ENCODE results near the gene ARHGAP28.
"Not testable (repeated sequence)": the region's sequence is repeated elsewhere in the genome, so short reads cannot be mapped to it uniquely, and the experiment has no call there.

The ARHGAP28 gene

DNA sequence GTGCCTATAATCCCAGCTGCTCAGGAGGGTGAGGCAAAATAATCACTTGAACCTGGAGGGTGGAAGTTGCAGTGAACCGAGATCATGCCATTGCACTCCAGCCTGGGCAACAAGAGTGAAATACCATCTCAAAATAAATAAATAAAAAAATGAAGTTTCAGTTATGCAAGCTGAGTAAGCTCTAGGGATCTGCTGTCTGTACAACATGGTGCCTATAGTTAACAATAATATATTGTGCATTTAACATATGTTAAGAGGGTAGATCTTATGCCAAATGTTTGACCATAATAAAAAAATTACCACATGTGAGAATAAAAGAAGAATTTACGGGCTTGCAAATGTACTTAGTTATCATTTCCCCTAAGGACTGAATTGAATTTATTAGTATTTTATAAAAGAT, 208.9 kb downstream of the ARHGAP28 start:
- not testable (repeated sequence) for DNase-seq

DNA sequence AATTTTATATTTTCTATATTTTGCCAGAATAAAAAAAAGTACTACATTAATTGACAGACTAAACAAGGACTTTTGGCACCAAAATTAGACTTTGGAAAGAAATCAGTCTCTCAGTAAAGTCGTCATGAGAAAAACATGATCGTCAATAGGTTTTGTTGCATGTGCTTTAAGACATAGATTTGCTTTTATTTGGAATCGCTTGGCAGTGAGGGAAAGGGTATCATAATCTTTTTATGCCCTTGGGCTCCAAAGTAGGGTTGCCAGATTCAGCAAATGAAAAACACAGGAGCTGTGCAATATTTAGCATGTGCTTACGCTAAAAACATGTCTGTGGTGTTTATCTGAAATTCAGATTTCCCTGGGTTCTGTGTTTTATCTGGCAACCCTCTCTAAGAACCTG, 210.5 kb downstream of the ARHGAP28 start:
- no peak for DNase-seq

DNA sequence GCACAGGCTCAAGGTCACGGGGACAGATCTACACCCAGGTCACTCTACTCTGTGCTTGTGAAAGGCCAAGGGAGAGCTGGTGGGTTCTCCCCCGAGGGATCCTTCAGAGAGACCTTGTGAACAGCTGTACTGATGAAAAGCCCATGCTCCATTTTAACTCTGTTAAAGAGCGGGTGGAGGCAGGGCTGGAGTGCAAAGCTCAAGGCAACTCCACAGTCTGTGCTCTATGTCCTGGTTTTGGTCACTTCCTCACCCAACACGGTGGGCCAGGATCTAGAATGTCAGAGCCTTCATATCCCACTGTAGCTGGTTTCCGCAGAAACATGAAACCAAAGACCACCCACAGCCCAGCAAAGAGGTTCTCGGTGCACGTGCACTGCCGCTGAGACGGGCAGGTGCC, 210.9 kb downstream of the ARHGAP28 start:
- DNase-seq, result no peak

DNA sequence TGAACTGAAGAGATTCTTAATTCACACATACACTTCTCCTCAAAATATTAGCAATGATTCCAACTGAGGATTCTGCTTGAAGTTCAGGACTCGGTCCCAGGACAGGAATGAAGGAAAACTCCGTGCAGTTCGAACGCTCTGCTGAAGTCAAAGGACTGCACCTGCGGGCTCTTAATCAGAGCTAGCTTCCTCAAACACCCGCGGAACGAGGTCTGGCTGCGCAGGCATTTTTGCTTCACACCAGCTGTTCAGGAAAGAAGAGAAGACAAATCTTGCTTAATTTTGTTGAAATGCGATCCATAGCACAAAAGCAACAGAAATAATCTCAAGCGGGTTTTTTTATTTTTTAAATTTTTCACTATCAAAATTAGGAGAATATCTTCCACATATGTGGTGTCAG, 212.5 kb downstream of the ARHGAP28 start:
- DNase-seq, result peak in 1 of 3 experiments; percentile 15

GRCh38 chr18:6942742-6943141, 213.2 kb downstream of the ARHGAP28 start:
- no peak for DNase-seq

GRCh38 chr18:6943143-6943542, 213.6 kb downstream of the ARHGAP28 start:
- DNase-seq, result peak in 1 of 3 experiments; percentile 17

DNA sequence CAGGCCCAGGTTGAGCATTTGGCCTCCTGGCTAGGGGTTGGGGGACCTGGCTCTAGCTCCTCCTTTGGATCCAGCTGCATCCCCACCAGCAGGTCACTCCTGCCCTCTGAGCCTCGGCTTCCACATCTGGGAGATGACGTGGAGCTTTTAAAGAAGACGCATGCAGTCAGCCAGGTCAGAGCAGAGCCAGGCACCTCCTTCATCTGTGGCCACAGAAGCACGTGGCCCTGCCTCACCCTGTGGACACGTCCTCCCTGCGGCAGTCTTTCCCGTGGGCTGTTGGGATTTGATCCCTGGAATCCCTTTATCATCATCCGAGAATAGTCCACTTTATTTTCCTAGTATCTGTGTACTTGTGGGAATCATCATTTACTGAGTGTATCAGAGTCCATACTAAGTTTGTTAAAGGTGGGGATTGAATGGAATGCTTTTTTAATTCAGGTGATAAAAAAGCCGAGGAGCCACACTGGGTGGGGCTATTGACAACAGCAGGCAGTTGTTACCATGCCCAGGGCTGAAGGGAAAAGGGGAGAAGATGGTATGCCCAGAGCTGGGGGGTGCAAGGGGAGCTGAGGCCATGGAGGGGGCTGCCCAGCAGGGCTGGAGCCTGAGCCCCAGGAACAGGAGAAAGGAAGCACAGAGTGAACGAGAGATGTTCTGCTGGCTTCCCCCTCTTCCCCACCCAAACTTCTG, 218.0 kb downstream of the ARHGAP28 start:
- DNase-seq, result no peak

DNA sequence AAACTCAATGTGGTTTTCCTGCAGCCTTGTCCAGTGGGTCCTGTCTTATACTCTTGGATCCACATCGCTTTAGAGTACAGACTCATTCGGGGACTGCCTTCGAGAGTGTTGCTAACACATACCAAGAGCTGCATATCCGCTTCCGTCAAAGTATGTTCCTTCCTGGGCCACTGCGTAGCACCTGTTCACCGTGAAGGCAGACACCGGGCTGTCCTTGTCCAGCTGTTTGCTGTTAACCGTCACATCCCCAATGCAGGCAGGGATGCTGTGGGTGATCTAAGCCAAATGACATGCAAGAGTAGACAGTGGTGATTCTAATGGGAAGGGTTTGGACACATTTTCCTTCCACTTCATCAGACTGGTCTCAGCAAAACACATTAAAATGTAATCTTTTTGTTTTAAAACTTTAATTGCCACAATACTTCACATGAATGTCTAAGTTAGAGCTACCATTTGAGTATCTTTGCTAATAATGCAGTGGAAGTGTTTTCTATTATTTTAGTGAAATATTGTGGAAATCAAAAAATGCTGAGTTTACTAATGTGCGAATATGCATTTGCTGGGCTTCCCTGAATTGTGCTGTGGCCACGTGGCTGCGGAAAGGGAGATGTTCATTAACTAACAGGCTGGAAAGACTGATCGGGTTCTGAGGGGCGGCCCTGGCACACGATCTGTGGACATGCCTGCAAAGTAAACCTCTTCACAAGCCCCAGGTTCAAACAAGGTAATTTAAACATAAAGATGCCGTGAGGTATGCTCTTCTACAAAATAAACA, 219.0 kb downstream of the ARHGAP28 start:
- DNase-seq, result no peak

GRCh38 chr18:6949800-6950586, 220.5 kb downstream of the ARHGAP28 start:
- no peak for DNase-seq

GRCh38 chr18:6950641-6951040, 221.1 kb downstream of the ARHGAP28 start:
- DNase-seq, result no peak

GRCh38 chr18:6951336-6952090, 222.0 kb downstream of the ARHGAP28 start:
- no peak for DNase-seq

GRCh38 chr18:6954501-6954900, 225.0 kb downstream of the ARHGAP28 start:
- no peak for DNase-seq

DNA sequence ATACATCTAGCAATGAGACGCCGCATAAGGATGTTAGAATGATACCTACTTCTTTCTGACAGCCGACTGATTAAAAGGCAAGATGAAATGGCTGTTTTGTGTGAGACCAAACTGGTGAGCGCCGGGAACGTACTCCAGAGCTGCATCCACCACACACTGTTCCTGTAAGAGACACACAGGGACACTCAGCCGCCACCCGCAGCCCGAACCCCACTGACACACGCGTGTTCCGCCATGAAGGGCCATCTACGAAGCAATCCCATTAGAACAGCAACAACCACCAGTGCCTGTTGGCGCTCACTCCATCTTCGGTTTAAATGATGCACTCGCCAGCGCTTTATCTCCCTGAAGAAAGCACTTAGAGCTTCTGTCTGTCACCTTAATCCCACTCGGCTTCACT, 225.8 kb downstream of the ARHGAP28 start:
- no peak for DNase-seq

- DNase-seq, result no peak
Observed at GRCh38 chr18:6956495-6956894, 227.0 kb downstream of the ARHGAP28 start.

GRCh38 chr18:6956999-6957398, 227.5 kb downstream of the ARHGAP28 start:
- DNase-seq, result no peak

DNA sequence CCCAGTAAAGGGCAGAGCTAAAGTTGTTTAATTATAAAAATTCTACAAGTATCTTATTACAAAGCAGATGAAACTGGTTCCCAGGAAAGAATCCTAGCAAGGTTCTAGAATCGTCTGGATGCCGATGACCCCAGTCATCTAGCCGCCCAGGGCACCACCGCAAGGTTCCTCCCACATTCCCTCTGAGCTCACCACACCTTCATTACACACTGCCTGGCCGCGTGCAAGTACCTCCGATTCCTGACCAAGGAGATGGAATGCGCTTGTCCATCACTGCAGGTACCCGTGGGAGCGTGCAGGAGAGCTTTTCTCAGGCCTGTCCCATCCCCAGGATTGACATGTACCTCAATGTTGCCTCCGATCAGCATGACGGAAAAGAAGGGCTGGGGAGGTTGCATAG, 229.6 kb downstream of the ARHGAP28 start:
- no peak for DNase-seq

- no peak for DNase-seq
Observed at GRCh38 chr18:6960124-6960523, 230.6 kb downstream of the ARHGAP28 start.

- no peak for DNase-seq
Observed at GRCh38 chr18:6960656-6961055, 231.1 kb downstream of the ARHGAP28 start.

GRCh38 chr18:6961331-6961730, 231.8 kb downstream of the ARHGAP28 start:
- DNase-seq, result no peak

DNA sequence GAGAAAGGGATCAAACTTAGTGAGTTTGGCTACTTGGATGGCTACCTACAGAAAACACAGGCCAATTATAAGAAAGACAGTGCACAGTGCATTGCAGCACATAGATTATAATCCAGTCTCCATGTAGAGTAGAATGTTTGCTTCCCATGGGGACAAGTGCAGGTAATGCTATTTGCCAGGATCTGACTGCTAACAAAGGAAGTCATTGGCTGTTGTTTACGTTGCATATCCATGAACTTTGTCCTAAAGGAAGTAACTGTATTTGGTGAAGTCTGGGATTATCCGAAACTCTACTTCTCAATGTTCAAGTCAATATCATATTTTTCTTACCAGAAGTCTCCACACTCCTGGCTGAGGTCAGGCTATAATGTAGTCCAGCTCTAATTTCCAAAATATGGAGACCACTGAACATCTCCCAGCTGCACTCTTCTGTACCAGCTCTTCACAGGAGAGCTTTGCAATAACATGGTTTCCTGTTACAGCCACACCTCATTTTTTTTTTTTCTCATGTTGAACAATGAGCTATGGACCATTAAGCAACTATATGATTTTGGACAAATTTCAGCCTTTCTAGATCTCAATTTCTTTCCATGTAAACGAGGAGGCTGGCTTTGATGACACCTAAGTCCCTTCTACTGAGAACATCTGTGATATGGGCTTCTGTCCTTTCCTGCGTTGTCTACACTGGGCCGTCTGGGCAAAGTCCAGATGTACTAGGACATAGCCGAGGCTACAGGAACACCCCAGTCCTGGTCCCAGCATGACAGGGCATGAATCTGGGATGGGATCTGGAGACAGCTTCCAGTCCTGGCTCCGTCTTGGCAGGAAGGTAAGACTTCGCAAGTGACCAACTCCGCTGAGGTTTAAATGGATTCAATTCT, 233.3 kb downstream of the ARHGAP28 start:
- peak in 1 of 3 experiments; percentile 26 for DNase-seq

DNA sequence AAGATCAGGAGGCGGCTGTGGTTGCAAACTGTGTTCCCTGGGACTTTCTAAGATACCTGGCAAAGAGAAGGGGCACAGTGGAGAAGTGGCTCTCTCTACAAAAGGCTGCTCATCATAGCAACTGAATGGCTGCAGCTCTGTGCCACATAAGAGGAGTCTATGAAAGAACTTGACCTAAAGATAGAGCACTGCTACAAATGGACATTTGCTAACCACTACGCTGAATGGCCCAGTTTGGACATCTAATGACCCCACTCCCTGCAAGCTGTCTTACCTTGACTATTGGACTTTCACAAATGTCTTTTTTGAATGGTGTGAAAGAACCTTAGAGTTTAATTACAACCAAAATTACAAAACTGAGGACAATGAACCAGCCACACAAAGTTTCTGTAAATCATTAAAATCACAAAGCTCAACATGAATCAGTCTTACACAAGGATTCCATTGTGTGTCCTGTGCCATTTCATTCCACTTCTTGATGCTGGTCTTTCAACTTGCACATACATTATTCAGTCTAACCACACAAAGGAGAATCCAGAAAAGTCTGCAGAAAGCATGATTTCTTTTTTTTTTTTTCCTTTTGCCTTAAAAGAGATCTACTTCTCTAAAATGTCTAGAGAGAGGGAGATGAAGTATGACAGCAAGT, 234.1 kb downstream of the ARHGAP28 start:
- no peak for DNase-seq

All from NCI-H1417 (cell line).